Tibial nerve (tissue), 4 donors: ENCODE measurements around the gene DNM2. TPM values are rescaled to one million over a fixed set of nuclear protein-coding genes. Genes with fewer than 3 reads are reported as not detected.
"Not testable (repeated sequence)": the region's sequence is repeated elsewhere in the genome, so short reads cannot be mapped to it uniquely, and the experiment has no call there.

ENCODE experiments used
- DNase-seq, 2 donors: peaks; one replicate each; pipeline ENCODE4 v3.0.0-alpha.2; 2019; ENCODE audit warnings: low spot score in 2 of 2
- H3K27ac ChIP-seq, 4 donors: fragments of 200-600 bp; sonication (generic) in 3 of 4; one replicate each; pipeline ENCODE4 v1.5.1; 2017 to 2019; ENCODE audit warnings: mild to moderate bottlenecking in 1 of 4
- H3K27me3 ChIP-seq, 2 donors: fragments of 200-600 bp; sonication (generic) in 1 of 2; one replicate each; pipeline versions ENCODE4 v1.5.1 to v1.6.0; 2017 to 2019
- H3K36me3 ChIP-seq, 3 donors: fragments of 200-600 bp; sonication (generic); one replicate each; pipeline ENCODE4 v1.5.1; 2018 to 2019
- H3K4me1 ChIP-seq, 4 donors: fragments of 200-600 bp; sonication (generic) in 3 of 4; one replicate each; pipeline ENCODE4 v1.5.1; 2017 to 2019
- H3K4me3 ChIP-seq, 4 donors: fragments of 200-600 bp; sonication (generic) in 3 of 4; one replicate each; pipeline ENCODE4 v1.5.1; 2017 to 2019; ENCODE audit warnings: mild to moderate bottlenecking in 1 of 4, moderate library complexity in 1 of 4
- H3K9me3 ChIP-seq, 4 donors: fragments of 200-600 bp; sonication (generic) in 3 of 4; one replicate each; pipeline ENCODE4 v1.5.1; 2017 to 2019
- CTCF ChIP-seq, 5 experiments: fragments of 200-600 bp in 3 of 5; fragments of 450-650 bp in 2 of 5; sonication (generic) in 3 of 5; IDR thresholded peaks; one replicate each; pipeline ENCODE4 v1.5.1; 2016 to 2019; ENCODE audit warnings: antibody characterized with exemption in 5 of 5, mild to moderate bottlenecking in 3 of 5, moderate library complexity in 2 of 5
- EP300 ChIP-seq, 2 donors: sonication (generic); formaldehyde crosslinking; IDR thresholded peaks; one replicate each; pipeline ENCODE4 v1.6.1; 2017; ENCODE audit warnings: antibody characterized with exemption in 2 of 2, mild to moderate bottlenecking in 1 of 2
- POLR2A ChIP-seq, 2 donors: fragments of 450-650 bp; IDR thresholded peaks; one replicate each; pipeline ENCODE4 v1.6.1; 2017; ENCODE audit warnings: antibody characterized with exemption in 2 of 2, mild to moderate bottlenecking in 2 of 2, moderate library complexity in 2 of 2
- WGBS, 2 donors: methylation state at CpG; one replicate each; pipeline ENCODE4 v1.1.5; 2018; 5-methylcytosine and 5-hydroxymethylcytosine counted together
- total RNA-seq, 4 donors: library from RNA; depleted of rRNA; stranded (reverse); fragments of >200 nt; gene quantifications; one replicate each; pipeline ENCODE4 v1.1.0, GENCODE V29; 2016

The DNM2 gene
- total RNA-seq, 4 donors from 2014 or later, result 99.4 to 220 (median 140) TPM

DNA sequence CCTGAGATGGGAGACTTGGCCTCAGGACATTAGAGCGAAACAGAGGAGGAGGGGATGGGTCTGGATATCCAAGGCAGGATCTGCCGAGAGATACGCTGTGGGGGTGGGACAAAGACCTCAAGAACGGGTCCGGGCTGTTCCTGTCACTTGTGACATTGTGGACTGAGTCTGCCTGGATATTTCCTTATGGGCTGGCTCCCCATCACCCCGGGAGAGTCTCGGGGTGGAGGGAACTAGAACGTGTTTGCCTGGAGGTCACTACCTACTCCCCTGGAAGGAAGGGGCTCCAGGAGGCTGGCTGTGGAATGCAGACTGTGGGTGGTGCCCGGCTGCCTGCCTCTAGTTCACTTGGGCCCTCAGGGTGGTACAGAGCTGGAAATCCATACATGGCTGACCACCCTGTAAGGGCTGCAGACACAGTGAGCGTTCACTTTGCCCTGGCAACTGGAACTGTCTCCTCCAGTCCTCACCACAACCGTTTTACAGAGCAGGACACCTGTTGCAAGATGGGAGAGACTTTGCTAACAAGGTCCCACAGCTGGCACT, 26.4 kb downstream of the DNM2 start:
- no peaks in the 10 kb centered on the region for H3K27me3 ChIP-seq
- H3K9me3 ChIP-seq, result no peaks in the 10 kb centered on the region
- no peak for DNase-seq
- H3K36me3 ChIP-seq, result no peaks in the 10 kb centered on the region
- no peak overlapping the region for H3K4me3 ChIP-seq
- WGBS, 2 donors, result 46 to 48% methylated on average over 8 to 11 of the region's 11 CpGs
- TF ChIP-seq POLR2A (IDR thresholded peaks at IDR 0.05), result no peak
- no peak for TF ChIP-seq EP300 (IDR thresholded peaks at IDR 0.05)
- no peak for TF ChIP-seq CTCF (IDR thresholded peaks at IDR 0.05)
- H3K4me1 ChIP-seq, result peaks cover 0 to 51% (median 20%) of the 10 kb centered on the region in 4 donors
- peak overlapping the region in 2 of 4 donors; percentile 43 to 58 for H3K27ac ChIP-seq

- Histone ChIP-seq H3K27me3 (no peaks in the 10 kb centered on the region), H3K9me3 (no peaks in the 10 kb centered on the region), H3K4me1 (peaks cover 0 to 55% (median 25%) of the 10 kb centered on the region in 4 donors), H3K27ac (peak overlapping the region in 2 of 4 donors; percentile 43 to 58), H3K4me3 (no peak overlapping the region), H3K36me3 (no peaks in the 10 kb centered on the region)
- TF ChIP-seq CTCF (IDR thresholded peaks at IDR 0.05) (no peak), EP300 (IDR thresholded peaks at IDR 0.05) (no peak), POLR2A (IDR thresholded peaks at IDR 0.05) (no peak)
- WGBS, 2 donors, result 53 to 55% methylated on average over 12 of the region's 12 CpGs
- DNase-seq, result no peak
Measured at GRCh38 chr19:10744801-10745293, 27.0 kb downstream of the DNM2 start.

DNA sequence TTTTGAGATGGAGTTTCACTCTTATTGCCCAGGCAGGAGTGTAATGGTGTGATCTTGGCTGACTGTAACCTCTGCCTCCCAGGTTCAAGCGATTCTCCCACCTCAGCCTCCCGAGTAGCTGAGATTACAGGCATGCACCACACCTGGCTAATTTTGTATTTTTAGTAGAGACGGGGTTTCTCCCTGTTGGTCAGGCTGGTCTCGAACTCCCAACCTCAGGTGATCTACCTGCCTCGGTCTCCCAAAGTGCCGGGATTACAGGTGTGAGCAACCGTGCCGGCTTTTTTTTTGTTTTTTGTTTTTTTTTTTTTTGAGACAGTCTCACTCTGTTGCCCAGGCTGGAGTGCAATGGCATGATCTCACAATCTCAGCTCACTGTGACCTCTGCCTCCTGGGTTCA, 28.6 kb downstream of the DNM2 start:
- WGBS, 2 donors, result 87 to 90% methylated on average over 8 of the region's 8 CpGs
- not testable (repeated sequence) for H3K27me3 ChIP-seq, H3K36me3 ChIP-seq, DNase-seq, H3K9me3 ChIP-seq, H3K4me3 ChIP-seq
- H3K27ac ChIP-seq, result peak overlapping the region in 1 of 4 donors; percentile 77
- H3K4me1 ChIP-seq, result peaks cover 0 to 71% (median 30%) of the 10 kb centered on the region in 4 donors

DNA sequence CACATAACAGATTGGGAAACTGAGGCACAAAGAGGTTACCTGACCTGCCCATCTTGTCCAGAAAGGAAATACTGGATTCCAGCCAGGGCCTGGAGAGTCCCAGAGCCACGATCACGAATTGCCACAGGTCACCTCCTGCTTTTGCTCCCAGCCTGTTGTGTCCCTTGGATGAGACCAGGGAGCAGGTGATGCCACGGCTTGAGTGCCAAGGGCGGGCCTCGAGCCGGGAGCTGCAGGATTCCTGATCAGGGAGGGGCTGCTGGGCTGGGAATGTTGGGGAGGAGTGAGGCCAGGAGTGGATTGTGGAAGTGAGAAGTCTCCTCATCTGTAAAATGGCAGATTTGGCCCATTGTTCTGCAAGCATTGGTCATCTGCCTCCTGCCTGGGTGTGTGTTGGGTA, 29.4 kb downstream of the DNM2 start:
- Histone ChIP-seq H3K4me3 (no peak overlapping the region), H3K27ac (peak overlapping the region in 1 of 4 donors; percentile 77), H3K36me3 (no peaks in the 10 kb centered on the region), H3K9me3 (no peaks in the 10 kb centered on the region), H3K27me3 (no peaks in the 10 kb centered on the region), H3K4me1 (peaks cover 0 to 73% (median 31%) of the 10 kb centered on the region in 4 donors)
- TF ChIP-seq POLR2A (IDR thresholded peaks at IDR 0.05) (no peak), EP300 (IDR thresholded peaks at IDR 0.05) (no peak)
- DNase-seq, result no peak
- WGBS, 2 donors, result 56 to 59% methylated on average over 6 of the region's 6 CpGs

GRCh38 chr19:10747674-10748073, 29.8 kb downstream of the DNM2 start:
- WGBS, 2 donors, result 85 to 88% methylated on average over 8 of the region's 8 CpGs
- no peak for TF ChIP-seq POLR2A (IDR thresholded peaks at IDR 0.05)
- no peak for TF ChIP-seq EP300 (IDR thresholded peaks at IDR 0.05)
- no peak for TF ChIP-seq CTCF (IDR thresholded peaks at IDR 0.05)
- DNase-seq, result no peak
- H3K4me3 ChIP-seq, result no peak overlapping the region
- H3K36me3 ChIP-seq, result no peaks in the 10 kb centered on the region
- H3K27ac ChIP-seq, result peak overlapping the region in 1 of 4 donors; percentile 77
- no peaks in the 10 kb centered on the region for H3K27me3 ChIP-seq
- H3K4me1 ChIP-seq, result peaks cover 0 to 71% (median 31%) of the 10 kb centered on the region in 4 donors
- no peaks in the 10 kb centered on the region for H3K9me3 ChIP-seq

DNA sequence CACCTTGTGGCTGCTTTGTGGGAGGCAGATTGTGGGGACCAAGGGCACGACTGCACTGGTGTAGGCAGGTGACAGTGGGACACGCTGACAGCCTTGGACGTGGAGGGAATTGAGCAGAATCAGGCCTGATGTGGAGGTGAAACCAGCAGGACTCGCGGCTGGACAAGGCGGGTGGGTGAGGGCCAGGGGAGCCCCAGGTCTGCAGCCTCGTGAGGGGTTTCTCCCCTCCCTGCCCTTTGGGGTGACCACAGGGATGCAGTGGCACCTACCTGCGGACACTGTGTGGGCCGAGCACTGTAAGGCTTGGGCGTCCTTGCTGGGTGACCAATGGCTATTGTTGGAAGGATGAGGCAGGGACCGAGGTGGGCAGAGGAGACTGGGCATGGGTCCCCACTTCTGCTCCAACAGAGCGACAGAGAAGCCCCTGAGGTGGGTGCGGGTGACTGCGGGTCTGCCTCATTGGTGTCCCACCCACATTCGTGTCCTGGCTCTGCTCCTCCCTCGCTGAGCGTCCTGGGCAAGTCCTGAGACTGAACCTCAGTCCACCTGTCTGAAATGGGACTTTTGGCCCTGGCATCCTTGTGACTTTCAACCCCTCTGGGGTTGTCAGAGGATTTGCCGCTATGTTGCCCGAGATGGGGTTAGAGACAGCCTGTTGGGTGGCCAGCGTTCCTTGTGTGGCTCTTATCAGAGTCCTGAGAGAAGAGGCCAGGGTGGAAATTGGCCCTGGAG, 30.5 kb downstream of the DNM2 start:
- H3K9me3 ChIP-seq, result no peaks in the 10 kb centered on the region
- H3K4me3 ChIP-seq, result no peak overlapping the region
- H3K27me3 ChIP-seq, result no peaks in the 10 kb centered on the region
- no peaks in the 10 kb centered on the region for H3K36me3 ChIP-seq
- 90 to 91% methylated on average over 18 to 19 of the region's 20 CpGs for WGBS, 2 donors
- peak overlapping the region in 3 of 4 donors; percentile 32 to 77 (median 38) for H3K27ac ChIP-seq
- DNase-seq, result no peak
- peaks cover 0 to 71% (median 31%) of the 10 kb centered on the region in 4 donors for H3K4me1 ChIP-seq
- TF ChIP-seq CTCF (IDR thresholded peaks at IDR 0.05) (no peak), EP300 (IDR thresholded peaks at IDR 0.05) (no peak), POLR2A (IDR thresholded peaks at IDR 0.05) (no peak)
